ENCODE results near the gene KLHDC7A. TPM values are rescaled to one million over a fixed set of nuclear protein-coding genes. Genes with fewer than 3 reads are reported as not detected.

The KLHDC7A gene
- polyA plus RNA-seq, 1 donor from 2014 or later: 0.04 TPM

DNA sequence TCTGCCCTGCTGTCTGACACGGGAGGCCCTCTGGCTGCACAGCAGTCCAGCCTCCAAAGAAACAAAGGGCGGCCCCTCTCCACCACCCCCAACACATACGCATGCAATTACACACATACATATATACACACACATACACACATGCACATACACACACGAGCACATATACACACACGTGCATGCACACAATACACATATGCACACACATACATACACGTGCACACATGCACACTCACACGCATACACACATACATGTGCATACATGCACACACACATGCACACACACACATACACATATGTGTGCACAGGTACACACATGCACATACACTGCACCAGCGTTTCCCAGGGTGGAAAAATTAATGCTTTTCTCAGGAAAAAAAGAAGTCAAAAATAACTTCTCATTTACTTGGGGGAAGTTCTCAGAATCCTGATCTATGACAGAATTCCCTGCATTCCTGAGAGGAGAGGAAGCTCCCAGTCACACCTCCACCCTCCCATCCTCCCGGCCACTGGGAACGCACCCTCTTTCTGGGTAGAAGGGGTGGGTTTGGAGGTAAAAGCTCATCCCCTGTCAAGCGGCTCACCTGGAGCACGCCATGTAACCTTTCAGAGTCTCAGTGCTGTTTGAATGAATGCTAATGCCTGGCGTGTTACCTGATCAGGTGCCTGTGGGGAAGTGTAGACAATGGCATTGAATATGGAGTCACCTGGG, 33.1 kb upstream of the KLHDC7A start:
- Histone ChIP-seq H3K9me2 (ENCODE audit: insufficient read depth, low read length) (no peaks in the 10 kb centered on the region), H3K9ac (ENCODE audit: low read length) (no peak overlapping the region), H3K79me2 (replicated peaks; ENCODE audit: insufficient read depth, low read length) (no peaks in the 10 kb centered on the region), H3K36me3 (ENCODE audit: insufficient read depth, low read length) (no peaks in the 10 kb centered on the region), H4K20me1 (ENCODE audit: insufficient read depth) (no peaks in the 10 kb centered on the region), H3K9me3 (ENCODE audit: low read length) (no peaks in the 10 kb centered on the region), H2AFZ (ENCODE audit: low read depth, low read length) (no peak overlapping the region), H3K27me3 (ENCODE audit: insufficient read depth, low read depth, low read length) (no peaks in the 10 kb centered on the region), H3F3A (ENCODE audit: insufficient read depth, low read length, poor library complexity, severe bottlenecking) (no peaks in the 10 kb centered on the region), H3K4me3 (ENCODE audit: low read length) (no peak overlapping the region), H3K27ac (ENCODE audit: low read length) (no peak overlapping the region), H3K4me2 (ENCODE audit: low read length) (no peak overlapping the region)
- TF ChIP-seq TAF1 (IDR thresholded peaks at IDR 0.05; ENCODE audit: low read depth) (no peak), EZH2 (IDR thresholded peaks at IDR 0.05; ENCODE audit: borderline replicate concordance, insufficient read depth, low read length, poor library complexity, severe bottlenecking) (no peak), MXI1 (conservative IDR thresholded peaks at IDR 0.05; ENCODE audit: poor library complexity, severe bottlenecking) (no peak), POLR2AphosphoS5 (IDR thresholded peaks at IDR 0.05) (no peak), RAD21 (conservative IDR thresholded peaks at IDR 0.05) (no peak), SMC3 (conservative IDR thresholded peaks at IDR 0.05; ENCODE audit: poor library complexity) (no peak), EP300 (conservative IDR thresholded peaks at IDR 0.05; ENCODE audit: poor library complexity, severe bottlenecking) (no peak)
- TF ChIP-seq, protein P1, sequence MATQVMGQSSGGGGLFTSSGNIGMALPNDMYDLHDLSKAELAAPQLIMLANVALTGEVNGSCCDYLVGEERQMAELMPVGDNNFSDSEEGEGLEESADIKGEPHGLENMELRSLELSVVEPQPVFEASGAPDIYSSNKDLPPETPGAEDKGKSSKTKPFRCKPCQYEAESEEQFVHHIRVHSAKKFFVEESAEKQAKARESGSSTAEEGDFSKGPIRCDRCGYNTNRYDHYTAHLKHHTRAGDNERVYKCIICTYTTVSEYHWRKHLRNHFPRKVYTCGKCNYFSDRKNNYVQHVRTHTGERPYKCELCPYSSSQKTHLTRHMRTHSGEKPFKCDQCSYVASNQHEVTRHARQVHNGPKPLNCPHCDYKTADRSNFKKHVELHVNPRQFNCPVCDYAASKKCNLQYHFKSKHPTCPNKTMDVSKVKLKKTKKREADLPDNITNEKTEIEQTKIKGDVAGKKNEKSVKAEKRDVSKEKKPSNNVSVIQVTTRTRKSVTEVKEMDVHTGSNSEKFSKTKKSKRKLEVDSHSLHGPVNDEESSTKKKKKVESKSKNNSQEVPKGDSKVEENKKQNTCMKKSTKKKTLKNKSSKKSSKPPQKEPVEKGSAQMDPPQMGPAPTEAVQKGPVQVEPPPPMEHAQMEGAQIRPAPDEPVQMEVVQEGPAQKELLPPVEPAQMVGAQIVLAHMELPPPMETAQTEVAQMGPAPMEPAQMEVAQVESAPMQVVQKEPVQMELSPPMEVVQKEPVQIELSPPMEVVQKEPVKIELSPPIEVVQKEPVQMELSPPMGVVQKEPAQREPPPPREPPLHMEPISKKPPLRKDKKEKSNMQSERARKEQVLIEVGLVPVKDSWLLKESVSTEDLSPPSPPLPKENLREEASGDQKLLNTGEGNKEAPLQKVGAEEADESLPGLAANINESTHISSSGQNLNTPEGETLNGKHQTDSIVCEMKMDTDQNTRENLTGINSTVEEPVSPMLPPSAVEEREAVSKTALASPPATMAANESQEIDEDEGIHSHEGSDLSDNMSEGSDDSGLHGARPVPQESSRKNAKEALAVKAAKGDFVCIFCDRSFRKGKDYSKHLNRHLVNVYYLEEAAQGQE (IDR thresholded peaks at IDR 0.05; ENCODE audit: borderline replicate concordance): no peak
- TF ChIP-seq, protein P2, sequence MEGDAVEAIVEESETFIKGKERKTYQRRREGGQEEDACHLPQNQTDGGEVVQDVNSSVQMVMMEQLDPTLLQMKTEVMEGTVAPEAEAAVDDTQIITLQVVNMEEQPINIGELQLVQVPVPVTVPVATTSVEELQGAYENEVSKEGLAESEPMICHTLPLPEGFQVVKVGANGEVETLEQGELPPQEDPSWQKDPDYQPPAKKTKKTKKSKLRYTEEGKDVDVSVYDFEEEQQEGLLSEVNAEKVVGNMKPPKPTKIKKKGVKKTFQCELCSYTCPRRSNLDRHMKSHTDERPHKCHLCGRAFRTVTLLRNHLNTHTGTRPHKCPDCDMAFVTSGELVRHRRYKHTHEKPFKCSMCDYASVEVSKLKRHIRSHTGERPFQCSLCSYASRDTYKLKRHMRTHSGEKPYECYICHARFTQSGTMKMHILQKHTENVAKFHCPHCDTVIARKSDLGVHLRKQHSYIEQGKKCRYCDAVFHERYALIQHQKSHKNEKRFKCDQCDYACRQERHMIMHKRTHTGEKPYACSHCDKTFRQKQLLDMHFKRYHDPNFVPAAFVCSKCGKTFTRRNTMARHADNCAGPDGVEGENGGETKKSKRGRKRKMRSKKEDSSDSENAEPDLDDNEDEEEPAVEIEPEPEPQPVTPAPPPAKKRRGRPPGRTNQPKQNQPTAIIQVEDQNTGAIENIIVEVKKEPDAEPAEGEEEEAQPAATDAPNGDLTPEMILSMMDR (IDR thresholded peaks at IDR 0.05; ENCODE audit: poor library complexity, severe bottlenecking): no peak

DNA sequence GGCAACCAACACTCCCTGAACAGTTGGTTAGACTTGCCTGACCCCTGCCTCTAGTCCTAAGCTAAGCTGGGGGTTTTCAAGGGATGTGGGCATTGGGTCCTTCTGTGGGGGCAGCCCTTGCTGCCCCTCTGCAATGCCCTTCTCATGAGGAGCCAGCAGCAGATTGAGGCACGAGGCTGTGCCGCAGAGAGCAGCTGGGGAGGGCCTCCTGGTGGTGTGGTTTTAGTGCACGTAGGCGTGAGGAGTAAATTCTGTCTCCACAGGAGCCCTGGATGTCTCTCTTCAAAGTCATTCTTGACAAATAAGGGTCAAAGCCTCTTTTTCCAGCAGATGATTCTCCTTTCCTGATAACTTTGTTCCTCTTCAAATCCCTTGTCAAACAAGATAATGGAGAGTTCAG, 31.8 kb upstream of the KLHDC7A start:
- H3K9ac ChIP-seq (ENCODE audit: low read length): no peak overlapping the region
- H2AFZ ChIP-seq (ENCODE audit: low read depth, low read length): no peak overlapping the region
- H3K27me3 ChIP-seq (ENCODE audit: insufficient read depth, low read depth, low read length): no peaks in the 10 kb centered on the region
- H3K36me3 ChIP-seq (ENCODE audit: insufficient read depth, low read length): no peaks in the 10 kb centered on the region
- no peaks in the 10 kb centered on the region for H3F3A ChIP-seq (ENCODE audit: insufficient read depth, low read length, poor library complexity, severe bottlenecking)
- H3K9me3 ChIP-seq (ENCODE audit: low read length): no peaks in the 10 kb centered on the region
- H3K4me2 ChIP-seq (ENCODE audit: low read length): no peak overlapping the region
- no peaks in the 10 kb centered on the region for H3K79me2 ChIP-seq (replicated peaks; ENCODE audit: insufficient read depth, low read length)
- no peaks in the 10 kb centered on the region for H4K20me1 ChIP-seq (ENCODE audit: insufficient read depth)
- no peak overlapping the region for H3K4me3 ChIP-seq (ENCODE audit: low read length)
- H3K9me2 ChIP-seq (ENCODE audit: insufficient read depth, low read length): no peaks in the 10 kb centered on the region
- no peak overlapping the region for H3K27ac ChIP-seq (ENCODE audit: low read length)
- TF ChIP-seq, protein P1 (IDR thresholded peaks at IDR 0.05; ENCODE audit: borderline replicate concordance): no peak
- no peak for TF ChIP-seq TAF1 (IDR thresholded peaks at IDR 0.05; ENCODE audit: low read depth)
- TF ChIP-seq SMC3 (conservative IDR thresholded peaks at IDR 0.05; ENCODE audit: poor library complexity): no peak
- TF ChIP-seq EZH2 (IDR thresholded peaks at IDR 0.05; ENCODE audit: borderline replicate concordance, insufficient read depth, low read length, poor library complexity, severe bottlenecking): no peak
- TF ChIP-seq EP300 (conservative IDR thresholded peaks at IDR 0.05; ENCODE audit: poor library complexity, severe bottlenecking): no peak
- TF ChIP-seq, protein P2 (IDR thresholded peaks at IDR 0.05; ENCODE audit: poor library complexity, severe bottlenecking): no peak
- TF ChIP-seq POLR2AphosphoS5 (IDR thresholded peaks at IDR 0.05): no peak
- no peak for TF ChIP-seq RAD21 (conservative IDR thresholded peaks at IDR 0.05)
- no peak for TF ChIP-seq MXI1 (conservative IDR thresholded peaks at IDR 0.05; ENCODE audit: poor library complexity, severe bottlenecking)
